ENCODE data around the gene EHD2. TPM values are rescaled to one million over a fixed set of nuclear protein-coding genes. Genes with fewer than 3 reads are reported as not detected.

Gene EHD2
- total RNA-seq, 1 experiment from 2014 or later: 0.11 TPM

DNA sequence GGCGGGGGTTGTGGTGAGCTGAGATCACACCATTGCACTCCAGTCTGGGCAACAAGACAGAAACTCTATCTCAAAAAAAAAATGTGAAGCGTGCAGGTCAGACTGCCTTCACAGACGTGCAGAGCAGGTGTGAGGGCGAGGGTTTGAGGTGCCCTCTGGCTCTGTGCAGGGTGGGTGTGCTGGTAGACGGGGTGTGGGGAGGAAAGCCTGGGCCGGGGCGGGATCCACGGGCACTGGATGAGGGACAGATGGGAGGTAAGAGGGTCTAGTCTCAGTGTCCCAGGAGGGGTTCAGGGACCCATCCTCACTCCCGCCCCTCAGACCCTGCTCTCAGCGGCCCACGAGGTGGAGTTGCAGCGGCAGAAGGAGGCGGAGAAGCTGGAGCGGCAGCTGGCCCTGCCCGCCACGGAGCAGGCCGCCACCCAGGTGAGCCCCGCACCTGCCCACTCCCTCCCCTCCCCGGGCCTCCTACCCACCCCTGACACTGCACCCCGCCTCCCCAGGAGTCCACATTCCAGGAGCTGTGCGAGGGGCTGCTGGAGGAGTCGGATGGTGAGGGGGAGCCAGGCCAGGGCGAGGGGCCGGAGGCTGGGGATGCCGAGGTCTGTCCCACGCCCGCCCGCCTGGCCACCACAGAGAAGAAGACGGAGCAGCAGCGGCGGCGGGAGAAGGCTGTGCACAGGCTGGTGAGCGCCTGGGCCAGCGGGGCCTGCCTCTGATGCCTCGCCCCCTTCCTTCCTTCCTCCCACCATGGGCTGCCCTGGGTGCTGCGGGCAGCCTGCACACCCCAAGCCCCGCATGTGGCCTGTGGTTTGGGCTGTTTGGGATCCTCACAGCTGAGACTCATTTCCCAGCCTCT is 41.2 kb downstream of the EHD2 start:
- peaks cover 25% of the 10 kb centered on the region; the same call in 1 of the 2 replicates for H3K36me3 ChIP-seq (ENCODE audit: low read depth, low read length)
- no peak overlapping the region for H3K9ac ChIP-seq (ENCODE audit: low read length)
- no peaks in the 10 kb centered on the region for H3K27me3 ChIP-seq (ENCODE audit: low read length)
- intact Hi-C loops (cut with micrococcal nuclease): no loop called here
- H3F3A ChIP-seq (ENCODE audit: low read length, unreplicated experiment): no peaks in the 10 kb centered on the region
- no peaks in the 10 kb centered on the region for H3K9me3 ChIP-seq (ENCODE audit: low read length)
- H3K4me2 ChIP-seq (ENCODE audit: low read length): no peak overlapping the region
- no TSS peak for BruUV-seq (replicated peaks)
- peaks cover 3% of the 10 kb centered on the region; the same call in 1 of the 2 replicates for H3K79me2 ChIP-seq (ENCODE audit: low read length)
- POLR2A ChIA-PET (ENCODE audit: unreplicated experiment): no interaction called here
- no peak overlapping the region for H3K27ac ChIP-seq (ENCODE audit: low read length)
- no peak for TF ChIP-seq EZH2phosphoT487 (IDR thresholded peaks at IDR 0.05; ENCODE audit: borderline replicate concordance, low read length)
- TF ChIP-seq EZH2 (IDR thresholded peaks at IDR 0.05; ENCODE audit: low read length, unreplicated experiment): no peak
- TF ChIP-seq, protein P1, sequence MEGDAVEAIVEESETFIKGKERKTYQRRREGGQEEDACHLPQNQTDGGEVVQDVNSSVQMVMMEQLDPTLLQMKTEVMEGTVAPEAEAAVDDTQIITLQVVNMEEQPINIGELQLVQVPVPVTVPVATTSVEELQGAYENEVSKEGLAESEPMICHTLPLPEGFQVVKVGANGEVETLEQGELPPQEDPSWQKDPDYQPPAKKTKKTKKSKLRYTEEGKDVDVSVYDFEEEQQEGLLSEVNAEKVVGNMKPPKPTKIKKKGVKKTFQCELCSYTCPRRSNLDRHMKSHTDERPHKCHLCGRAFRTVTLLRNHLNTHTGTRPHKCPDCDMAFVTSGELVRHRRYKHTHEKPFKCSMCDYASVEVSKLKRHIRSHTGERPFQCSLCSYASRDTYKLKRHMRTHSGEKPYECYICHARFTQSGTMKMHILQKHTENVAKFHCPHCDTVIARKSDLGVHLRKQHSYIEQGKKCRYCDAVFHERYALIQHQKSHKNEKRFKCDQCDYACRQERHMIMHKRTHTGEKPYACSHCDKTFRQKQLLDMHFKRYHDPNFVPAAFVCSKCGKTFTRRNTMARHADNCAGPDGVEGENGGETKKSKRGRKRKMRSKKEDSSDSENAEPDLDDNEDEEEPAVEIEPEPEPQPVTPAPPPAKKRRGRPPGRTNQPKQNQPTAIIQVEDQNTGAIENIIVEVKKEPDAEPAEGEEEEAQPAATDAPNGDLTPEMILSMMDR (conservative IDR thresholded peaks at IDR 0.05; ENCODE audit: low read depth, low read length): no peak
- H3K4me1 ChIP-seq (ENCODE audit: insufficient read depth, low read length): no peaks in the 10 kb centered on the region
- ATAC-seq (no peak), DNase-seq (no peak)
- no peak overlapping the region for H2AFZ ChIP-seq (ENCODE audit: low read length)
- CTCF ChIA-PET: no interaction called here
- no peaks in the 10 kb centered on the region for H4K20me1 ChIP-seq (ENCODE audit: low read length)
- no peaks in the 10 kb centered on the region for H3K9me2 ChIP-seq (replicated peaks; ENCODE audit: low read length)
- H3K4me3 ChIP-seq (ENCODE audit: low read length): no peak overlapping the region

DNA sequence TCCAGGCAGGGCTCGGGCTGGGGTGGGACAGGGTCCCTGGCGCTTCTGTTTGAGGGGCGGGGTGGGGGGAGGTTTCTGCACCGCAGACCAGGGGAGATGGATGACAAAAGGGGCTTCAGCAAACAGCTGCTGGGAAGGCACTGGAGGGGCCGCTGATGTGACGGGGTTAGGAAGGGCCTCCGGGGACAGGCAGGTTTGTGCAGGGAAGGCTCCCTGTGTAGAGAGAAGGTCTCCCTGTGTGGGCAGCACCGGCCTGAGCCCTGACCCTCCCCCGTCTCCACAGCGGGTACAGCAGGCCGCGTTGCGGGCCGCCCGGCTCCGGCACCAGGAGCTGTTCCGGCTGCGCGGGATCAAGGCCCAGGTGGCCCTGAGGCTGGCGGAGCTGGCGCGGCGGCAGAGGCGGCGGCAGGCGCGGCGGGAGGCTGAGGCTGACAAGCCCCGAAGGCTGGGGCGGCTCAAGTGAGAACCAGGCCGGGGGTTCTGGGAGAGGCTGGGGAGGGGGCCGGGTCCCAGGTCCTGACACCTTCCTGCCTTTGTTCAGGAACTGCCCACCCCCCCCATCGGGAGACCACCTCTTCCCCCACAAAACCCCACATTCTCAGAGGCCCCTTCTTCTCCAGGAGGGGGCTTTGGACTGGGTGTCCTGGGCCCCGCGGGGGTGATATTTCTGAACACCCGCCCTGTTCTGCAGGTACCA is 42.0 kb downstream of the EHD2 start:
- BruUV-seq (replicated peaks): no TSS peak
- no peaks in the 10 kb centered on the region for H3F3A ChIP-seq (ENCODE audit: low read length, unreplicated experiment)
- no peaks in the 10 kb centered on the region for H3K9me3 ChIP-seq (ENCODE audit: low read length)
- no peak overlapping the region for H3K9ac ChIP-seq (ENCODE audit: low read length)
- H3K4me3 ChIP-seq (ENCODE audit: low read length): no peak overlapping the region
- ChIA-PET POLR2A (ENCODE audit: unreplicated experiment) (no interaction called here), CTCF (no interaction called here)
- H3K27ac ChIP-seq (ENCODE audit: low read length): no peak overlapping the region
- no peaks in the 10 kb centered on the region for H3K27me3 ChIP-seq (ENCODE audit: low read length)
- H2AFZ ChIP-seq (ENCODE audit: low read length): no peak overlapping the region
- intact Hi-C loops (cut with micrococcal nuclease): no loop called here
- H3K36me3 ChIP-seq (ENCODE audit: low read depth, low read length): peaks cover 25% of the 10 kb centered on the region; the same call in 1 of the 2 replicates
- H3K4me1 ChIP-seq (ENCODE audit: insufficient read depth, low read length): no peaks in the 10 kb centered on the region
- no peak overlapping the region for H3K4me2 ChIP-seq (ENCODE audit: low read length)
- no peak for DNase-seq
- H4K20me1 ChIP-seq (ENCODE audit: low read length): no peaks in the 10 kb centered on the region
- ATAC-seq: no peak
- TF ChIP-seq EZH2 (IDR thresholded peaks at IDR 0.05; ENCODE audit: low read length, unreplicated experiment) (no peak), EZH2phosphoT487 (IDR thresholded peaks at IDR 0.05; ENCODE audit: borderline replicate concordance, low read length) (no peak)
- TF ChIP-seq, protein P1 (conservative IDR thresholded peaks at IDR 0.05; ENCODE audit: low read depth, low read length): no peak
- H3K9me2 ChIP-seq (replicated peaks; ENCODE audit: low read length): no peaks in the 10 kb centered on the region
- no peaks in the 10 kb centered on the region for H3K79me2 ChIP-seq (ENCODE audit: low read length)
